Neuronal stem cell (in vitro differentiated cells): ENCODE measurements around the gene BICRA.

Experiments used
- DNase-seq: peaks from one replicate; pipeline ENCODE4 v3.0.0-alpha.2; 2013; ENCODE audit warnings: low spot score
- H2AFZ ChIP-seq: one replicate; pipeline ENCODE4 v1.6.1; 2013; ENCODE audit warnings: mild to moderate bottlenecking, low read length, inconsistent platforms
- H2AK5ac ChIP-seq: 2 replicates; pipeline ENCODE4 v1.6.1; 2013; ENCODE audit warnings: low read depth, mild to moderate bottlenecking, inconsistent platforms, low read length, moderate library complexity, mixed read lengths
- H2BK120ac ChIP-seq: 2 replicates; pipeline ENCODE4 v1.6.1; 2013; ENCODE audit warnings: low read depth, mild to moderate bottlenecking, inconsistent platforms, low read length, moderate library complexity, mixed read lengths
- H2BK12ac ChIP-seq: one replicate; pipeline ENCODE4 v1.6.1; 2013; ENCODE audit warnings: low read length, inconsistent platforms
- H2BK15ac ChIP-seq: 2 replicates; pipeline ENCODE4 v1.6.1; 2013; ENCODE audit warnings: mild to moderate bottlenecking, low read length, inconsistent platforms, mixed read lengths
- H2BK5ac ChIP-seq: one replicate; pipeline ENCODE4 v1.6.1; 2013; ENCODE audit warnings: inconsistent platforms, mild to moderate bottlenecking, low read length, moderate library complexity
- H3K14ac ChIP-seq: one replicate; pipeline ENCODE4 v1.6.1; 2013; ENCODE audit warnings: low read length, inconsistent platforms
- H3K18ac ChIP-seq: 2 replicates; pipeline ENCODE4 v1.6.1; 2013; ENCODE audit warnings: low read length, inconsistent platforms
- H3K23ac ChIP-seq: 2 replicates; pipeline ENCODE4 v1.6.1; 2013; ENCODE audit warnings: low read depth, mild to moderate bottlenecking, mixed read lengths, low read length, inconsistent platforms; ENCODE audit not compliant: poor library complexity
- H3K27ac ChIP-seq: replicated peaks from 3 replicates; pipeline ENCODE4 v1.5.1; 2013; ENCODE audit warnings: low read length, inconsistent platforms
- H3K27me3 ChIP-seq, 3 experiments: 2 replicates each; pipeline ENCODE4 v1.6.1; 2013; ENCODE audit warnings: low read length in 3 of 3, mild to moderate bottlenecking in 2 of 3, inconsistent platforms in 1 of 3, low read depth in 1 of 3, mixed read lengths in 1 of 3, moderate library complexity in 1 of 3; ENCODE audit not compliant: control insufficient read depth in 3 of 3, insufficient read depth in 3 of 3
- H3K36me3 ChIP-seq, 2 donors: replicated peaks in 1 of 2; 2 replicates each; pipeline ENCODE4 v1.6.1; 2013; ENCODE audit warnings: low read length in 2 of 2; ENCODE audit not compliant: control insufficient read depth in 2 of 2, insufficient read depth in 2 of 2
- H3K4ac ChIP-seq: 2 replicates; pipeline ENCODE4 v1.6.1; 2013; ENCODE audit warnings: inconsistent platforms, mild to moderate bottlenecking, low read length, moderate library complexity
- H3K4me1 ChIP-seq, 2 donors: 1 replicate in 1 of 2; 2 replicates in 1 of 2; pipeline ENCODE4 v1.6.1; 2013; ENCODE audit warnings: low read length in 2 of 2, low read depth in 1 of 2; ENCODE audit not compliant: control insufficient read depth in 2 of 2, insufficient read depth in 1 of 2
- H3K4me2 ChIP-seq: one replicate; pipeline ENCODE4 v1.6.1; 2013; ENCODE audit warnings: mild to moderate bottlenecking, low read length, inconsistent platforms; ENCODE audit not compliant: insufficient read depth, poor library complexity, severe bottlenecking
- H3K4me3 ChIP-seq, 2 donors: 2 replicates each; pipeline ENCODE4 v1.5.1; 2013; ENCODE audit warnings: low read length in 2 of 2, mild to moderate bottlenecking in 2 of 2, inconsistent platforms in 1 of 2, moderate library complexity in 1 of 2
- H3K79me1 ChIP-seq: one replicate; pipeline ENCODE4 v1.6.1; 2013; ENCODE audit warnings: low read depth, mild to moderate bottlenecking, inconsistent platforms, low read length, moderate library complexity
- H3K9ac ChIP-seq: one replicate; pipeline ENCODE4 v1.6.1; 2013; ENCODE audit warnings: mild to moderate bottlenecking, low read depth, low read length, inconsistent platforms; ENCODE audit not compliant: poor library complexity
- H3K9me3 ChIP-seq, 2 donors: replicated peaks in 1 of 2; 2 replicates each; pipeline versions ENCODE3 to v1.6.1; 2013; ENCODE audit warnings: low read length in 2 of 2, mild to moderate bottlenecking in 2 of 2, inconsistent platforms in 1 of 2, low read depth in 1 of 2, mixed read lengths in 1 of 2, moderate library complexity in 1 of 2; ENCODE audit not compliant: control insufficient read depth in 2 of 2, insufficient read depth in 1 of 2
- H4K8ac ChIP-seq: one replicate; pipeline ENCODE4 v1.6.1; 2013; ENCODE audit warnings: low read depth, mild to moderate bottlenecking, inconsistent platforms, low read length, moderate library complexity
- H4K91ac ChIP-seq: one replicate; pipeline ENCODE4 v1.6.1; 2013; ENCODE audit warnings: low read length, low read depth, mild to moderate bottlenecking, inconsistent platforms; ENCODE audit not compliant: poor library complexity
- WGBS, 2 donors: extraction: QIAGEN DNeasy Blood & Tissue Kit; methylation state at CpG; one replicate each; pipeline ENCODE4 v1.1.7; 2013; ENCODE audit warnings: missing lambda C conversion rate in 2 of 2, mixed read lengths in 1 of 2; ENCODE audit not compliant: insufficient read length in 2 of 2, insufficient replicate concordance in 1 of 2; ENCODE audit errors: extremely low coverage in 2 of 2; 5-methylcytosine and 5-hydroxymethylcytosine counted together

BICRA gene

GRCh38 chr19:47696635-47697034 is 87.7 kb downstream of the BICRA start:
- WGBS, 2 donors, result no CpG with 5 or more reads among the region's 8 CpGs
- H2AK5ac ChIP-seq, result no peak overlapping the region
- peaks cover 0 to 2% of the 10 kb centered on the region in 2 donors for H3K4me1 ChIP-seq
- H3K27ac ChIP-seq, result no peak overlapping the region
- H3K4me2 ChIP-seq, result no peak overlapping the region
- H3K9me3 ChIP-seq, result no peaks in the 10 kb centered on the region
- no peak overlapping the region for H2BK5ac ChIP-seq
- H2BK120ac ChIP-seq, result no peak overlapping the region
- H4K8ac ChIP-seq, result no peak overlapping the region
- H3K27me3 ChIP-seq, result no peaks in the 10 kb centered on the region
- H3K14ac ChIP-seq, result no peak overlapping the region
- no peak overlapping the region for H2BK15ac ChIP-seq
- no peak overlapping the region for H3K4ac ChIP-seq
- H3K36me3 ChIP-seq, result peaks cover 26 to 58% of the 10 kb centered on the region in 2 donors
- no peak overlapping the region for H3K9ac ChIP-seq
- DNase-seq, result no peak
- H2BK12ac ChIP-seq, result no peak overlapping the region
- no peak overlapping the region for H4K91ac ChIP-seq
- no peak overlapping the region for H3K23ac ChIP-seq
- H3K79me1 ChIP-seq, result peaks cover 12% of the 10 kb centered on the region
- H3K18ac ChIP-seq, result no peak overlapping the region
- no peak overlapping the region for H2AFZ ChIP-seq
- H3K4me3 ChIP-seq, result no peak overlapping the region

GRCh38 chr19:47697863-47698609 is 89.1 kb downstream of the BICRA start:
- Histone ChIP-seq H3K79me1 (peaks cover 15% of the 10 kb centered on the region), H2BK5ac (peak overlapping the region; percentile 75), H2BK12ac (no peak overlapping the region), H3K36me3 (peaks cover 29 to 51% of the 10 kb centered on the region in 2 donors), H3K4me3 (no peak overlapping the region), H4K8ac (peak overlapping the region; percentile 9), H3K9me3 (no peaks in the 10 kb centered on the region), H3K4me2 (peak overlapping the region; percentile 14), H3K4ac (no peak overlapping the region), H3K23ac (peak overlapping the region; percentile 73), H4K91ac (no peak overlapping the region), H3K14ac (no peak overlapping the region), H3K9ac (no peak overlapping the region), H3K4me1 (peaks cover 0 to 2% of the 10 kb centered on the region in 2 donors), H2AFZ (peak overlapping the region; percentile 65), H3K27ac (peak overlapping the region; percentile 71), H2BK120ac (no peak overlapping the region), H2BK15ac (peak overlapping the region; percentile 81), H3K27me3 (no peaks in the 10 kb centered on the region), H3K18ac (peak overlapping the region; percentile 91), H2AK5ac (peak overlapping the region; percentile 89)
- DNase-seq, result peak; percentile 80
- WGBS, 2 donors, result no CpG with 5 or more reads among the region's 21 CpGs

- H4K8ac ChIP-seq, result peak overlapping the region; percentile 9
- peaks cover 11% of the 10 kb centered on the region for H3K79me1 ChIP-seq
- no peak overlapping the region for H3K4me3 ChIP-seq
- no peak overlapping the region for H3K9ac ChIP-seq
- H3K27ac ChIP-seq, result no peak overlapping the region
- H3K23ac ChIP-seq, result peak overlapping the region; percentile 73
- peaks cover 0 to 2% of the 10 kb centered on the region in 2 donors for H3K4me1 ChIP-seq
- no peak overlapping the region for H2BK120ac ChIP-seq
- H4K91ac ChIP-seq, result no peak overlapping the region
- peak overlapping the region; percentile 19 for H2BK5ac ChIP-seq
- H2AK5ac ChIP-seq, result peak overlapping the region; percentile 89
- no CpG with 5 or more reads among the region's 46 CpGs for WGBS, 2 donors
- no peak for DNase-seq
- H3K4me2 ChIP-seq, result no peak overlapping the region
- no peak overlapping the region for H2AFZ ChIP-seq
- H3K4ac ChIP-seq, result no peak overlapping the region
- no peak overlapping the region for H2BK12ac ChIP-seq
- peak overlapping the region; percentile 38 for H3K18ac ChIP-seq
- H3K14ac ChIP-seq, result no peak overlapping the region
- H3K36me3 ChIP-seq, result peaks cover 26 to 54% of the 10 kb centered on the region in 2 donors
- no peaks in the 10 kb centered on the region for H3K27me3 ChIP-seq
- H3K9me3 ChIP-seq, result no peaks in the 10 kb centered on the region
- peak overlapping the region; percentile 81 for H2BK15ac ChIP-seq
Observed at GRCh38 chr19:47698631-47699359, 89.9 kb downstream of the BICRA start.

- peak; percentile 37 for DNase-seq
- Histone ChIP-seq H3K27ac (no peak overlapping the region), H3K23ac (no peak overlapping the region), H2AFZ (no peak overlapping the region), H2BK15ac (no peak overlapping the region), H2AK5ac (peak overlapping the region; percentile 30), H3K18ac (no peak overlapping the region), H3K4me2 (no peak overlapping the region), H3K9ac (no peak overlapping the region), H3K4ac (no peak overlapping the region), H3K9me3 (no peaks in the 10 kb centered on the region), H3K27me3 (no peaks in the 10 kb centered on the region), H3K4me3 (no peak overlapping the region), H4K8ac (no peak overlapping the region), H2BK5ac (no peak overlapping the region), H2BK12ac (no peak overlapping the region), H3K4me1 (peaks cover 0 to 2% of the 10 kb centered on the region in 2 donors), H3K36me3 (peaks cover 26 to 54% of the 10 kb centered on the region in 2 donors), H3K79me1 (peaks cover 9% of the 10 kb centered on the region), H2BK120ac (no peak overlapping the region), H3K14ac (no peak overlapping the region), H4K91ac (no peak overlapping the region)
- WGBS, 2 donors, result no CpG with 5 or more reads among the region's 9 CpGs
Observed at GRCh38 chr19:47699360-47699917, 90.5 kb downstream of the BICRA start.
